Measurements from ENCODE around the gene QRICH1.

Gene QRICH1

GRCh38 chr3:48999085-48999858 is 94.6 kb downstream of the QRICH1 start:
- in situ Hi-C loops (cut with HindIII; ENCODE audit: low sequenced_read_pairs), result no loop called here

GRCh38 chr3:48997714-48998637 is 95.9 kb downstream of the QRICH1 start:
- in situ Hi-C loops (cut with HindIII; ENCODE audit: low sequenced_read_pairs), result no loop called here

DNA sequence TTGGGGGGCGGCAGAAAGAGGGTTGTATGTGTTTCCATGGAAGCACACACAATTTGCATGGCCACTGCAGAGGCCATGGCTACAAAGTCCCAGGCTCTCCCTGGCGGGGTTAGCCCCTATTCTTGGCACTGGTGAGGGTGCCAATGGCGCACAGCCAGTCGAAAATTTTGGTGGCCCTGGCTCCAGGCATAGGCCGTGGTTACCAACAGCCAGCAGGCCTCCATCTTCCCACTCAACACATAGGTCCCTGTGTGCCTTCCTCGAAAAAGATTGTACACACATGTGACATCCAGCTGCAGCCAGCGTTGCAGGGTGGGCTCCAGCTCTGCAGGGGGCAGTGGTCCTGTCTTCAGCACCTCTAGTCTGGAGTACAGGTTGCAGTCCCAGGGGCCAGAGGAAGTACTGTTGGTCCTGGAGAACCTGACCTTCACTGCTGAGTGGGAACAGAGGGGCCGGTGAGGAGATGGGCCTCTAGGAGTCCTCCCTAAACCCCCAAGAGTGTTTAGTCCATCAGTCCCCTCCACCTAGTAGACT is 96.7 kb downstream of the QRICH1 start:
- in situ Hi-C loops (cut with HindIII; ENCODE audit: low sequenced_read_pairs), result no loop called here

GRCh38 chr3:48996640-48997039 is 97.2 kb downstream of the QRICH1 start:
- in situ Hi-C loops (cut with HindIII; ENCODE audit: low sequenced_read_pairs), result no loop called here

GRCh38 chr3:48993834-48994233 is 100.0 kb downstream of the QRICH1 start:
- in situ Hi-C loops (cut with HindIII; ENCODE audit: low sequenced_read_pairs), result no loop called here

- in situ Hi-C loops (cut with HindIII; ENCODE audit: low sequenced_read_pairs), result no loop called here
Observed at GRCh38 chr3:48991851-48992545, 101.9 kb downstream of the QRICH1 start.

GRCh38 chr3:48990636-48991469 is 103.0 kb downstream of the QRICH1 start:
- in situ Hi-C loops (cut with HindIII; ENCODE audit: low sequenced_read_pairs), result no loop called here

GRCh38 chr3:48989796-48990635 is 103.9 kb downstream of the QRICH1 start, which contains the start of gene P4HTM:
Gene P4HTM (plus strand): TSS chr3:48990241. CDS start chr3:48990257, 16 bp downstream.
- in situ Hi-C loops (cut with HindIII; ENCODE audit: low sequenced_read_pairs), result no loop called here

- in situ Hi-C loops (cut with HindIII; ENCODE audit: low sequenced_read_pairs), result no loop called here
Observed at GRCh38 chr3:48989126-48989795, 104.6 kb downstream of the QRICH1 start.

- in situ Hi-C loops (cut with HindIII; ENCODE audit: low sequenced_read_pairs), result no loop called here
Observed at GRCh38 chr3:48985831-48986376, 108.0 kb downstream of the QRICH1 start.

DNA sequence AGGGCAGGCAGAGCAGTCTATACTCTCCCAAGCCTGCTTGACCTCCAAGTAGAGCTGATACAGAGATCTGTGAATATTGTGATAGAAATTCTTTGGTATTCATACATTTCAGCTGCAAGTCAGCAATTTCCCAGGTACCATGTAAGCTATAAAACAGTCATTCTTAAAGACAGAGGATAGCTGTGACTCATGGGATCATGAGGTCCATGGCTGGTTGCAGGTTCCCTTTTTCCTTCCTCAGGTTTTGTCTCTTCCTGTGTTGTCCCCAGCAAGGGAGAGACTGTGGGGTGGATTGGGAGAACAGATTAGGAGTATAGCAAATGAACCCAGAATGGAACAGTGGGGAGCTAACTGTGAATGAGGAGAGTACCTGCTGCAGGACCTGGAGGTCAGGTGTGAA is 109.2 kb downstream of the QRICH1 start:
- in situ Hi-C loops (cut with HindIII; ENCODE audit: low sequenced_read_pairs), result no loop called here

DNA sequence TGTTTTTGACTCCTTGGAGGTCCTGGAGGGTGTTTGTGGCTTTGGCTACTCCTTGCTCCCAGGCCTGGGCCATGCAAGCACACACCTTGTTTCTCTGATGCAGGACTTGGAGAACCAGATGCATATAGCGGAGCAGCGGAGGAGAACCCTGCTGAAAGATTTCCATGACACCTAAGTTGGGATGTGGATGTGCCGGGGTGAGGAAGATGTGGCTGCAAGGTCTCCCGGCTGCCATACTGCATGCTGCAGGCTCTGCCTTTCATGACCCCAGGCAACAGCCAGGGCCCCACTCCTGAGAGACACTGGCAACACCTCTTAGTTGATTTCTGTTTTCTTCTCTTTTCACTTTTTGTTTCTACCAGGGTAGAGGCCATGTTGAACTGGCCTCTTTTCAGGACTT is 110.8 kb downstream of the QRICH1 start:
- in situ Hi-C loops (cut with HindIII; ENCODE audit: low sequenced_read_pairs), result no loop called here

GRCh38 chr3:48982686-48983085 is 111.2 kb downstream of the QRICH1 start:
- in situ Hi-C loops (cut with HindIII; ENCODE audit: low sequenced_read_pairs), result no loop called here

DNA sequence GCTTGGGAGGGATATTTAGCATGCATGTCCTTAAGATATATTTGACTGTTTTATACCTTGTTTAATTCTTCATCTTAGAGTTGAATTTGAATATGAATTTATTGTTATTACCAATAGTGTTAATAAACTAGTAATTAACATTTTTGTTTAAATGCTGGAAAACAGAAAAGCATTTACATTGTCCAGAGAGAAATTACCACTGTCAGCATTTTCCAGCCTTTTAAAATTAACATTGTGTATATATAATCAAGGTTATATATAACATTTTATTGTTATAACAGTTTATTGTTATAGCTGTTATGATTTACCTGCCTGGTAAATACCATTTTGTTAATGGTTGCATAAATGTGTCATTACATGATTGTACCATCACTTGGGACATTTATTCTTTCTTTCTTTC is 111.9 kb downstream of the QRICH1 start:
- in situ Hi-C loops (cut with HindIII; ENCODE audit: low sequenced_read_pairs), result no loop called here

DNA sequence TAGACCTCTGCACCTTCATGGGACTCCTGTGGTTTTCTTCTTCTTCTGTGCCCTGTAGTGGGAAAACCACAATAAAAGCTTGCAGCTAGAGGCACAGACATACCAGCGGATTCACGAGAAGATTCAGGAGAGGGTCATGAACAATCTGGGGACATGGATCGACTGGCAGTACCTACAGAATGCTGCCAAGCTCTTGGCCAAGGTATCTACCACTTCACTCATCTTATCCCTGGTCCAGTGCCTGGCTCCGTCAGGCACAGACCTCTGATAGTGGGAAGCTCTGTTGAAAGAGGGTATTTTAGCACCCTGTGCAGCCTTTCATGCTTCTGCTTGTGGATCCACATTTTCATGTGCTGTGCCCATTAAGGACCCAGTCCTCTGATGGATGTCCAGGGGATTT is 113.6 kb downstream of the QRICH1 start:
- in situ Hi-C loops (cut with HindIII; ENCODE audit: low sequenced_read_pairs), result no loop called here

Measured in DLD1 (cell line).